NCI-H774 (cell line): ENCODE results near the gene CMIP.

Experiments
- DNase-seq: peaks from one replicate; lab custom pipeline; 2025; lab: John Stamatoyannopoulos, UW

The CMIP gene

GRCh38 chr16:81624760-81625543, 180.3 kb downstream of the CMIP start:
- no peak for DNase-seq

- no peak for DNase-seq
Observed at GRCh38 chr16:81625544-81626153, 181.0 kb downstream of the CMIP start.

GRCh38 chr16:81626181-81626674, 181.6 kb downstream of the CMIP start:
- no peak for DNase-seq

- no peak for DNase-seq
Observed at GRCh38 chr16:81627024-81627423, 182.4 kb downstream of the CMIP start.

- no peak for DNase-seq
Observed at GRCh38 chr16:81627729-81628244, 183.2 kb downstream of the CMIP start.

GRCh38 chr16:81629034-81629802, 184.6 kb downstream of the CMIP start:
- DNase-seq: no peak

GRCh38 chr16:81629896-81630634, 185.5 kb downstream of the CMIP start:
- no peak for DNase-seq

GRCh38 chr16:81630635-81631031, 186.0 kb downstream of the CMIP start:
- no peak for DNase-seq

- DNase-seq: no peak
Observed at GRCh38 chr16:81632392-81633146, 188.0 kb downstream of the CMIP start.

GRCh38 chr16:81633147-81633619, 188.6 kb downstream of the CMIP start:
- no peak for DNase-seq

- DNase-seq: no peak
Observed at GRCh38 chr16:81633680-81634379, 189.2 kb downstream of the CMIP start.

GRCh38 chr16:81634380-81635062, 189.9 kb downstream of the CMIP start:
- no peak for DNase-seq

- no peak for DNase-seq
Observed at GRCh38 chr16:81635063-81635937, 190.7 kb downstream of the CMIP start.

GRCh38 chr16:81636298-81636993, 191.8 kb downstream of the CMIP start:
- DNase-seq: no peak

- DNase-seq: no peak
Observed at GRCh38 chr16:81637336-81638235, 193.0 kb downstream of the CMIP start.

GRCh38 chr16:81638286-81638945, 193.8 kb downstream of the CMIP start:
- DNase-seq: no peak
